Peyer's patch (tissue), 4 donors: ENCODE data around the gene KIR3DL2. TPM values are rescaled to one million over a fixed set of nuclear protein-coding genes. Genes with fewer than 3 reads are reported as not detected.
"Not testable (repeated sequence)": the region's sequence is repeated elsewhere in the genome, so short reads cannot be mapped to it uniquely, and the experiment has no call there.

Experiments
- DNase-seq, 3 donors: peaks; one replicate each; pipeline ENCODE4 v3.0.0-alpha.2; 2017 to 2019
- H3K27ac ChIP-seq, 4 donors: fragments of 200-600 bp; sonication (generic); one replicate each; pipeline ENCODE4 v1.5.1; 2016 to 2019
- H3K27me3 ChIP-seq, 2 donors: fragments of 200-600 bp; sonication (generic); one replicate each; pipeline ENCODE4 v1.5.1; 2019
- H3K36me3 ChIP-seq, 3 donors: fragments of 200-600 bp; sonication (generic); one replicate each; pipeline ENCODE4 v1.5.1; 2016 to 2019
- H3K4me1 ChIP-seq, 4 donors: fragments of 200-600 bp; sonication (generic); one replicate each; pipeline ENCODE4 v1.5.1; 2016 to 2019
- H3K4me3 ChIP-seq, 4 donors: fragments of 200-600 bp; sonication (generic); 1 replicate in 3 of 4; 2 replicates in 1 of 4; pipeline ENCODE4 v1.5.1; 2016 to 2019; ENCODE audit warnings: mild to moderate bottlenecking in 1 of 4
- H3K9me3 ChIP-seq, 4 donors: fragments of 200-600 bp; sonication (generic); one replicate each; pipeline ENCODE4 v1.5.1; 2016 to 2019; ENCODE audit warnings: mild to moderate bottlenecking in 1 of 4
- POLR2A ChIP-seq, 2 donors: fragments of 450-650 bp; IDR thresholded peaks; one replicate each; pipeline ENCODE4 v1.5.1; 2017; ENCODE audit warnings: antibody characterized with exemption in 2 of 2, mild to moderate bottlenecking in 2 of 2, moderate library complexity in 2 of 2
- total RNA-seq, 4 donors: library from RNA; depleted of rRNA; stranded (reverse); fragments of >200 nt; gene quantifications; one replicate each; pipeline ENCODE4 v1.1.0, GENCODE V29; 2016
- TF ChIP-seq, protein P1 (sequence below), 6 experiments: fragments of 450-650 bp in 4 of 6; fragments of 200-600 bp in 2 of 6; sonication (generic) in 1 of 6; IDR thresholded peaks; one replicate each; pipeline ENCODE4 v1.5.1; 2017 to 2019; ENCODE audit warnings: antibody characterized with exemption in 6 of 6, mild to moderate bottlenecking in 3 of 6, moderate library complexity in 1 of 6

Gene KIR3DL2
- total RNA-seq, 4 donors from 2014 or later: not detected

DNA sequence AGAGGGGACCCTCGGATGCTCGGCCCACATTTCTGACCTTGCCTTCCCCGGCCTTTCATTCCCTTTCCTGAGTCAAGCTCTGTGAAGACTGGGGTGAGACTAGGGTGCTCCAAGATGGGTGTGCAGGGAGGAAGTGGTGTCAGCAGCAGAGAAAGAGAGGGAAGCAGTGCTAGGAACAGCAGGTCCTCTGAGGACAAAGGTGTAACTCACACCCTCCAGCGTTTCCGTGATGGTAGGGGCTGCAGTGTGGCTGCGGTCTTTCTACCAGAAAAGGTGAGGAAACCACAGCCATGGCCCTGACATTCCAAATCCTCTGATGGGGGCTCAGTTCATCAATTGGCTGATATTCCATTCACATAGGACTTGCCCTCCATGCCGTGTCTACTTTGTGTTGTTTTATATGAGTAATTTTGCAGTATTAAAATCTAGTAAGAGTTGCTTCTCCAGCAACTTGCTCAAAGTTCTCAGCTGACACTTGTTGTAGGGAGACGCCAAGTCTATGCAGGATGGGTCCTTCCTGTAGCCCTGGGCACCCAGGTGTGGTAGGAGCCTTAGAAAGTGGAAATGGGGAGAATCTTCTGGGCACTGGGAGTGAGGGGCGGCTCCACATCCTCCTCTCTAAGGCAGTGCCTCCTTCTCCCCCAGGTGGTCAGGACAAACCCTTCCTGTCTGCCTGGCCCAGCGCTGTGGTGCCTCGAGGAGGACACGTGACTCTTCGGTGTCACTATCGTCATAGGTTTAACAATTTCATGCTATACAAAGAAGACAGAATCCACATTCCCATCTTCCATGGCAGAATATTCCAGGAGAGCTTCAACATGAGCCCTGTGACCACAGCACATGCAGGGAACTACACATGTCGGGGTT is 32.3 kb upstream of the KIR3DL2 start:
- no peak for DNase-seq
- no peaks in the 10 kb centered on the region for H3K27me3 ChIP-seq
- H3K27ac ChIP-seq: no peak overlapping the region

DNA sequence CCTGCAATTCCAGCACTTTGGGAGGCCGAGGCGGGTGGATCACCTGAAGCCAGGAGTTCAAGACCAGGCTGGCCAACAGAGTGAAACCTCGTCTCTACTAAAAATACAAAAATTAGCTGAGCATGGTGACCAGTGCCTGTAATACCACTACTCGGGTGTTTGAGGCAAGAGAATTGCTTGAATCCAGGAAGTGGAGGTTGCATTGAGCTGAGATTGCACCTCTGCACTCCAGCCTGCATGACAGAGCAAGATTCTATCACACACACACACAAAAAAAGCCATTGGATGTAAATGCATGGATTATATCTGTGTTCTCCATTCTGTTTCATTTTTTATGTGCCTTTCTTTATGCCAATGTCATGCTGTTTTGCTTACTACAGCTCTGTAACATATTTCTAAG is 25.8 kb upstream of the KIR3DL2 start:
- not testable (repeated sequence) for H3K4me3 ChIP-seq, H3K27me3 ChIP-seq, H3K27ac ChIP-seq, H3K4me1 ChIP-seq, DNase-seq, H3K36me3 ChIP-seq, H3K9me3 ChIP-seq

More for the DNA sequence above, 32.3 kb upstream of the KIR3DL2 start:
- Histone ChIP-seq H3K4me1 (no peaks in the 10 kb centered on the region), H3K36me3 (no peaks in the 10 kb centered on the region), H3K4me3 (no peak overlapping the region), H3K9me3 (no peaks in the 10 kb centered on the region)
- TF ChIP-seq, protein P1, sequence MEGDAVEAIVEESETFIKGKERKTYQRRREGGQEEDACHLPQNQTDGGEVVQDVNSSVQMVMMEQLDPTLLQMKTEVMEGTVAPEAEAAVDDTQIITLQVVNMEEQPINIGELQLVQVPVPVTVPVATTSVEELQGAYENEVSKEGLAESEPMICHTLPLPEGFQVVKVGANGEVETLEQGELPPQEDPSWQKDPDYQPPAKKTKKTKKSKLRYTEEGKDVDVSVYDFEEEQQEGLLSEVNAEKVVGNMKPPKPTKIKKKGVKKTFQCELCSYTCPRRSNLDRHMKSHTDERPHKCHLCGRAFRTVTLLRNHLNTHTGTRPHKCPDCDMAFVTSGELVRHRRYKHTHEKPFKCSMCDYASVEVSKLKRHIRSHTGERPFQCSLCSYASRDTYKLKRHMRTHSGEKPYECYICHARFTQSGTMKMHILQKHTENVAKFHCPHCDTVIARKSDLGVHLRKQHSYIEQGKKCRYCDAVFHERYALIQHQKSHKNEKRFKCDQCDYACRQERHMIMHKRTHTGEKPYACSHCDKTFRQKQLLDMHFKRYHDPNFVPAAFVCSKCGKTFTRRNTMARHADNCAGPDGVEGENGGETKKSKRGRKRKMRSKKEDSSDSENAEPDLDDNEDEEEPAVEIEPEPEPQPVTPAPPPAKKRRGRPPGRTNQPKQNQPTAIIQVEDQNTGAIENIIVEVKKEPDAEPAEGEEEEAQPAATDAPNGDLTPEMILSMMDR (IDR thresholded peaks at IDR 0.05): no peak
- no peak for TF ChIP-seq POLR2A (IDR thresholded peaks at IDR 0.05)

DNA sequence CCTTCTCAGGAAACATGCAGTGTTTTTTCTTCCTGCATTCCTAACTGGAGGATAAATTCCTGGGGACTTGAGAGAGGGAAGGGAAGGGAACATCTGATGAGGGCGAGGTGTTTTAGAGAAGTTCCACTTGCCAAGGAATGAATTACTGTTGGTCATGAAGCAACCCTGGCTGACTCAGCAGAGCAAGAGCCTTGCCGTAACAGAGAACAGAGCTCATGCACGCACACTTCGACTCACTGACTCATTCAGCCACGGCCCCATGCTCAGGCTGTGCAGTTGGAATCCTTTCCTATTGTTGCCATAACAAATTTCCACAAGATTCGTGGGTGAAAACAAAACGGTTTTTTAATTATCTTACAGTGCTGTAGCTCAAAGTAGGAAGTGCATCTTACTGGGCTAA is 24.9 kb upstream of the KIR3DL2 start:
- not testable (repeated sequence) for DNase-seq, H3K9me3 ChIP-seq, H3K27ac ChIP-seq, H3K4me1 ChIP-seq, H3K4me3 ChIP-seq, H3K27me3 ChIP-seq, H3K36me3 ChIP-seq

DNA sequence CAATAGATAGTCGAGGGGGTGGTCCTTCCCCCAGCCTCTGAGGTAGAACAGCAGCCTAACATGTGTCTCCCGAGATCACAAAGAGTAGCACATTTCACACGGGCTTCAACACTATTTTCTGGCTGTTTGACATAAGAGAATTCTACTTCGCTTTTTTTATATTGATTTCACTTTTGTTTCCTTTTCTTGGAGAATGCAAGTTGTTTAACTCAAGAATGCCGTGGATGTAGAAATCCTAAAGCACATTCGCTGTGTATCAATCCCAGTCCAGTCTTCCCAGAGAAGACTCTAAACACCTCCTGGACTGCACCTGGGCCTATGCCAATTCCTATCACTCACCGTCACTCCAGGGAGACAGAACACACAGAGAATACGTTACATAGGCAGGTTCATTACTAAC is 22.2 kb upstream of the KIR3DL2 start:
- not testable (repeated sequence) for H3K4me3 ChIP-seq, H3K27me3 ChIP-seq, H3K4me1 ChIP-seq, H3K36me3 ChIP-seq, DNase-seq, H3K9me3 ChIP-seq, H3K27ac ChIP-seq

DNA sequence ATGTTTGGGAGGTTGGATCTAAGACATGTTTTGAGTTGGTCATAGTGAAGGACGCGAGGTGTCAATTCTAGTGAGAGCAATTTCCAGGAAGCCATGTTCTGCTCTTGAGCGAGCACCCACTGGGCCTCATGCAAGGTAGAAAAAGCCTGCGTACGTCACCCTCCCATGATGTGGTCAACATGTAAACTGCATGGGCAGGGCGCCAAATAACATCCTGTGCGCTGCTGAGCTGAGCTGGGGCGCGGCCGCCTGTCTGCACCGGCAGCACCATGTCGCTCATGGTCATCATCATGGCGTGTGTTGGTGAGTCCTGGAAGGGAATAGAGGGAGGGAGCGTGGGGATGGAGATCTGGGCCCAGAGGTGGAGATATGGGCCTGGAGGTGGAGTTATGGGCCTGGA is 17.7 kb upstream of the KIR3DL2 start, which contains the start of gene KIR2DS4:
KIR2DS4 (plus strand) TSS at position 181 of the 400 bp plus-strand sequence.
- not testable (repeated sequence) for DNase-seq, H3K4me3 ChIP-seq, H3K27ac ChIP-seq

DNA sequence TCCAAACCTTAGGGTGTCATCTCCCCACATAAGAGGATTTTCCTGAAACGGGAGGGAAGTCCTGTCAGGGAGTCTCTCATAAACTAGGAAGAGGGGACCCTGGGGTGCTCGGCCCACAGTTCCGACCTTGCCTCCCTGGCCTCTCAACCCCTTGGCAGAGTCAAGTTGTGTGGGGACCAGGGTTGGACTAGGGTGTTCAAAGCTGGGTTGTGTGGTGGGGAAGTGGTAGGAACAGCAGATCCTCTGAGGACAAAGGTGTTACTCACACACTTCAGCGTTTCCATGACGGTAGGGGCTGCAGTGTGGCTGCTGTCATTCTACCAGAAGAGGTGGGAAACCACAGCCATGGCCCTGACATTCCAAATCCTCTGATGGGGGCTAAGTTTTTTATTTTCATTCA is 15.1 kb upstream of the KIR3DL2 start:
- H3K36me3 ChIP-seq, H3K27ac ChIP-seq, DNase-seq, H3K4me3 ChIP-seq, H3K27me3 ChIP-seq, H3K4me1 ChIP-seq, H3K9me3 ChIP-seq: not testable (repeated sequence)

More for the DNA sequence above, 17.7 kb upstream of the KIR3DL2 start, which contains the start of gene KIR2DS4:
- H3K36me3 ChIP-seq, H3K9me3 ChIP-seq, H3K27me3 ChIP-seq, H3K4me1 ChIP-seq: not testable (repeated sequence)

DNA sequence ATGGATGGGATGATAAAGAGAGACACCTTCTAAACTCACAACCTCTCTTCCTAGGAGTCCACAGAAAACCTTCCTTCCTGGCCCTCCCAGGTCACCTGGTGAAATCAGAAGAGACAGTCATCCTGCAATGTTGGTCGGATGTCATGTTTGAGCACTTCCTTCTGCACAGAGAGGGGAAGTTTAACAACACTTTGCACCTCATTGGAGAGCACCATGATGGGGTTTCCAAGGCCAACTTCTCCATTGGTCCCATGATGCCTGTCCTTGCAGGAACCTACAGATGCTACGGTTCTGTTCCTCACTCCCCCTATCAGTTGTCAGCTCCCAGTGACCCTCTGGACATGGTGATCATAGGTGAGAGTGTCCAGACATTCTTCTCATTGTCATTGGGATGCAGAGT is 12.7 kb upstream of the KIR3DL2 start:
- not testable (repeated sequence) for DNase-seq, H3K9me3 ChIP-seq, H3K4me1 ChIP-seq, H3K36me3 ChIP-seq, H3K4me3 ChIP-seq, H3K27ac ChIP-seq, H3K27me3 ChIP-seq

DNA sequence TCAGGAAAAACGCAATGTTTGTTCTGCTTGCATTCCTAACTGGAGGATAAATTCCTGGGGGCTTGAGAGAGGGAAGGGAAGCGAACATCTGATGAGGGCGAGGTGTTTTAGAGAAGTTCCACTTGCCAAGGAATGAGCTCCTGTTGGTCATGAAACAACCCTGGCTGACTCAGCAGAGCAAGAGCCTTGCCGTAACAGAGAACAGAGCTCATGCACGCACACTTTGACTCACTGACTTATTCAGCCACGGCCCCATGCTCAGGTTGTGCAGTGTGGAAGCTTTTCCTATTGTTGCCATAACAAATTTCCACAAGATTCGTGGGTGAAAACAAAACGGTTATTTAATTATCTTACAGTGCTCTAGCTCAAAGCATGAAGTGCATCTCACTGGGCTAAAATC is 7.1 kb upstream of the KIR3DL2 start:
- not testable (repeated sequence) for H3K4me3 ChIP-seq, H3K4me1 ChIP-seq, H3K36me3 ChIP-seq, H3K9me3 ChIP-seq, DNase-seq, H3K27me3 ChIP-seq, H3K27ac ChIP-seq

DNA sequence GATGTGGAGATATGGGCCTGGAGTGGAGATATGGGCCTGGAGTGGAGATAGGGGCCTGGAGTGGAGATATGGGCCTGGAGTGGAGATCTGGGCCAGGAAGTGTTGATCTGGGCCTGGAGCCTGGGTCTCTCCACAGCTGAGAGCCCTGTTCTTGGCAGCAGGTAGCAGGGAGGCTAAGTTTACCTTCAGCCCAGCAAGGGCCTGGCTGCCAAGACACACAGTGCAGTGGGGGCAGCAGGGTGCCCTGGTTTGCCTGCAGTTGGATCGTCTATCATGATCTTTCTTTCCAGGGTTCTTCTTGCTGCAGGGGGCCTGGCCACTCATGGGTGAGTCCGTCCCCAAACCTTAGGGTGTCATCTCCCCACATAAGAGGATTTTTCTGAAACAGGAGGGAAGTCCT is 687 bp downstream of the KIR3DL2 start:
- DNase-seq: no peak

More for the DNA sequence above, 687 bp downstream of the KIR3DL2 start:
- Histone ChIP-seq H3K9me3 (no peaks in the 10 kb centered on the region), H3K4me3 (no peak overlapping the region), H3K4me1 (no peaks in the 10 kb centered on the region), H3K36me3 (no peaks in the 10 kb centered on the region), H3K27me3 (no peaks in the 10 kb centered on the region), H3K27ac (no peak overlapping the region)
- TF ChIP-seq POLR2A (IDR thresholded peaks at IDR 0.05): no peak
- TF ChIP-seq, protein P1 (IDR thresholded peaks at IDR 0.05): no peak
